H1 (cell line): ENCODE results near the gene BTBD7. TPM values are rescaled to one million over a fixed set of nuclear protein-coding genes. Genes with fewer than 3 reads are reported as not detected.

Experiments used
- CTCF ChIA-PET: fragments of 300-600 bp; sonication (Branson Sonifier 250); formaldehyde crosslinking; loops from one replicate; lab custom pipeline; 2021; ENCODE audit not compliant: partially characterized antibody; lab: Charles Lee
- POLR2A ChIA-PET: fragments of 300-600 bp; sonication (Branson Sonifier 250); formaldehyde crosslinking; loops from one replicate; lab custom pipeline; 2021; ENCODE audit warnings: inconsistent platforms; ENCODE audit not compliant: partially characterized antibody; lab: Charles Lee
- DNase-seq, 2 experiments: peaks; one replicate each; pipeline versions ENCODE4 v3.0.0 to v3.0.0-alpha.2; 2010 to 2022; ENCODE audit warnings: low spot score in 2 of 2, low read depth in 1 of 2, mixed read lengths in 1 of 2
- FAIRE-seq: peaks from 2 replicates; lab custom pipeline; 2011; peaks lifted over from hg19 to GRCh38; lab: Jason Lieb, UNC
- H2AFZ ChIP-seq: 2 replicates; pipeline ENCODE4 v1.8.1; 2012; ENCODE audit warnings: low read length, inconsistent platforms
- H2AK5ac ChIP-seq: 2 replicates; pipeline ENCODE4 v1.6.1; 2013; ENCODE audit warnings: low read depth, low read length
- H2BK120ac ChIP-seq: replicated peaks from 2 replicates; pipeline ENCODE3; 2013; ENCODE audit warnings: low read depth, low read length, inconsistent platforms
- H2BK12ac ChIP-seq: 2 replicates; pipeline ENCODE4 v1.6.1; 2013; ENCODE audit warnings: low read depth, low read length
- H2BK15ac ChIP-seq: 2 replicates; pipeline ENCODE4 v1.6.1; 2013; ENCODE audit warnings: low read length
- H2BK20ac ChIP-seq: 2 replicates; pipeline ENCODE4 v1.6.1; 2013; ENCODE audit warnings: low read length
- H2BK5ac ChIP-seq: 2 replicates; pipeline ENCODE4 v1.6.1; 2013; ENCODE audit warnings: low read depth, low read length
- H3K14ac ChIP-seq: 2 replicates; pipeline ENCODE4 v1.6.1; 2013; ENCODE audit warnings: inconsistent platforms; ENCODE audit not compliant: insufficient read length
- H3K18ac ChIP-seq: 2 replicates; pipeline ENCODE4 v1.6.1; 2013; ENCODE audit warnings: low read length; ENCODE audit errors: extremely low read depth
- H3K23ac ChIP-seq: 2 replicates; pipeline ENCODE4 v1.6.1; 2013; ENCODE audit warnings: inconsistent platforms; ENCODE audit not compliant: insufficient read length
- H3K23me2 ChIP-seq: 2 replicates; pipeline ENCODE4 v1.6.1; 2013; ENCODE audit warnings: low read depth, low read length
- H3K27ac ChIP-seq: 2 replicates; pipeline ENCODE4 v1.6.1; 2011; ENCODE audit warnings: low read depth, low read length, inconsistent platforms
- H3K27me3 ChIP-seq, 4 experiments: replicated peaks in 1 of 4; 1 replicate in 1 of 4; 2 replicates in 3 of 4; pipeline versions ENCODE4 v1.6.1 to v1.8.1; 2011 to 2013; ENCODE audit warnings: low read length in 3 of 4, mild to moderate bottlenecking in 3 of 4, inconsistent platforms in 2 of 4, mixed read lengths in 2 of 4, moderate library complexity in 1 of 4; ENCODE audit not compliant: control insufficient read depth in 3 of 4, insufficient read depth in 3 of 4; ENCODE audit errors: extremely low read depth in 1 of 4
- H3K36me3 ChIP-seq, 4 experiments: 2 replicates each; pipeline versions ENCODE4 v1.6.1 to v1.8.1; 2011 to 2013; ENCODE audit warnings: mild to moderate bottlenecking in 4 of 4, low read length in 3 of 4, moderate library complexity in 2 of 4, control low read depth in 1 of 4, inconsistent platforms in 1 of 4; ENCODE audit not compliant: insufficient read depth in 4 of 4, control insufficient read depth in 2 of 4
- H3K4ac ChIP-seq: replicated peaks from 2 replicates; pipeline ENCODE3; 2013; ENCODE audit warnings: low read length, low read depth, mixed read lengths, inconsistent platforms; ENCODE audit not compliant: insufficient read length
- H3K4me1 ChIP-seq, 4 experiments: replicated peaks in 1 of 4; 1 replicate in 1 of 4; 2 replicates in 3 of 4; pipeline versions ENCODE4 v1.6.1 to v1.8.1; 2011 to 2013; ENCODE audit warnings: low read length in 3 of 4, inconsistent platforms in 2 of 4, mixed read lengths in 1 of 4; ENCODE audit not compliant: insufficient read depth in 4 of 4, control insufficient read depth in 3 of 4
- H3K4me2 ChIP-seq, 2 experiments: 2 replicates each; pipeline versions ENCODE4 v1.6.1 to v1.8.1; 2011 to 2013; ENCODE audit warnings: low read depth in 2 of 2, low read length in 2 of 2, control low read depth in 1 of 2, inconsistent platforms in 1 of 2, mild to moderate bottlenecking in 1 of 2; ENCODE audit not compliant: insufficient read depth in 1 of 2
- H3K4me3 ChIP-seq, 4 experiments: fragments of 200-600, 300-600 bp in 1 of 4; sonication (generic), shearing (Covaris generic), sonication (Bioruptor Twin) in 1 of 4; 2 replicates each; pipeline versions ENCODE4 v1.5.1 to v1.8.1; 2011 to 2016; ENCODE audit warnings: low read length in 4 of 4, low read depth in 3 of 4, control low read depth in 2 of 4, inconsistent platforms in 2 of 4, mild to moderate bottlenecking in 2 of 4, mixed read lengths in 1 of 4, moderate library complexity in 1 of 4; ENCODE audit not compliant: insufficient read depth in 2 of 4; ENCODE audit errors: extremely low read depth in 1 of 4
- H3K56ac ChIP-seq: replicated peaks from 2 replicates; pipeline ENCODE3; 2013; ENCODE audit warnings: low read depth, mild to moderate bottlenecking, mixed read lengths, low read length, inconsistent platforms; ENCODE audit not compliant: insufficient read length
- H3K79me1 ChIP-seq: 2 replicates; pipeline ENCODE4 v1.6.1; 2013; ENCODE audit warnings: low read depth, low read length, control low read depth
- H3K79me2 ChIP-seq, 2 experiments: 2 replicates each; pipeline versions ENCODE4 v1.6.1 to v1.8.1; 2012 to 2013; ENCODE audit warnings: low read length in 2 of 2, mild to moderate bottlenecking in 2 of 2, inconsistent platforms in 1 of 2; ENCODE audit not compliant: insufficient read depth in 2 of 2, control insufficient read depth in 1 of 2
- H3K9ac ChIP-seq, 4 experiments: replicated peaks in 1 of 4; 1 replicate in 1 of 4; 2 replicates in 3 of 4; pipeline versions ENCODE4 v1.6.1 to v1.8.1; 2011 to 2013; ENCODE audit warnings: low read depth in 3 of 4, low read length in 3 of 4, control low read depth in 2 of 4, mild to moderate bottlenecking in 2 of 4, moderate library complexity in 2 of 4, inconsistent platforms in 1 of 4; ENCODE audit errors: extremely low read depth in 1 of 4
- H3K9me3 ChIP-seq, 2 experiments: 2 replicates each; pipeline versions ENCODE4 v1.6.1 to v1.8.1; 2012 to 2013; ENCODE audit warnings: mild to moderate bottlenecking in 2 of 2, moderate library complexity in 2 of 2, control low read depth in 1 of 2, inconsistent platforms in 1 of 2, low read depth in 1 of 2, low read length in 1 of 2, mixed read lengths in 1 of 2; ENCODE audit not compliant: insufficient read depth in 2 of 2
- H4K20me1 ChIP-seq, 2 experiments: replicated peaks in 1 of 2; 2 replicates each; pipeline versions ENCODE3 to v1.8.1; 2011 to 2013; ENCODE audit warnings: inconsistent platforms in 2 of 2, low read length in 2 of 2, mild to moderate bottlenecking in 1 of 2; ENCODE audit not compliant: insufficient read depth in 2 of 2, control insufficient read depth in 1 of 2
- H4K5ac ChIP-seq: 2 replicates; pipeline ENCODE4 v1.6.1; 2013; ENCODE audit warnings: low read length, low read depth, mixed read lengths, inconsistent platforms; ENCODE audit not compliant: insufficient read length
- H4K8ac ChIP-seq: 2 replicates; pipeline ENCODE4 v1.8.0; 2013; ENCODE audit warnings: mild to moderate bottlenecking, moderate library complexity, low read length, inconsistent platforms; ENCODE audit not compliant: insufficient read depth; ENCODE audit errors: extremely low read depth
- H4K91ac ChIP-seq: replicated peaks from 2 replicates; pipeline ENCODE3; 2013; ENCODE audit warnings: low read length, mixed read lengths, inconsistent platforms; ENCODE audit not compliant: insufficient read length
- ASH2L ChIP-seq: fragments of 200-600, 300-600 bp; sonication (generic); IDR thresholded peaks from one replicate; pipeline ENCODE4 v1.7.1; 2017; ENCODE audit warnings: low read length
- ATF3 ChIP-seq: IDR thresholded peaks from 2 replicates; pipeline ENCODE4 v1.6.1; 2011; ENCODE audit warnings: low read depth, mild to moderate bottlenecking, low read length; ENCODE audit not compliant: insufficient read depth
- EZH2 ChIP-seq: fragments of 200-600 bp; sonication (generic); IDR thresholded peaks from 2 replicates; pipeline ENCODE4 v1.7.1; 2012; ENCODE audit warnings: low read depth, mild to moderate bottlenecking, moderate library complexity, low read length, inconsistent platforms; ENCODE audit not compliant: severe bottlenecking
- GTF2F1 ChIP-seq: IDR thresholded peaks from 2 replicates; pipeline ENCODE4 v1.6.1; 2012; ENCODE audit warnings: low read depth, low read length, improper control_type of control experiment, borderline replicate concordance
- HDAC2 ChIP-seq, 2 experiments: fragments of 300-600 bp in 1 of 2; sonication (generic) in 1 of 2; IDR thresholded peaks; 2 replicates each; pipeline ENCODE4 v1.6.1; 2011 to 2012; ENCODE audit warnings: low read depth in 2 of 2, low read length in 2 of 2, mild to moderate bottlenecking in 2 of 2, moderate library complexity in 2 of 2, borderline replicate concordance in 1 of 2, inconsistent platforms in 1 of 2
- JUND ChIP-seq: IDR thresholded peaks from 2 replicates; pipeline ENCODE4 v1.6.1; 2011; ENCODE audit warnings: mild to moderate bottlenecking, improper control_type of control experiment, low read length
- RNF2 ChIP-seq: fragments of 200-900, 300-1000 bp; sonication (generic); IDR thresholded peaks from 2 replicates; pipeline ENCODE4 v1.7.1; 2016; ENCODE audit warnings: borderline replicate concordance, low read depth, mild to moderate bottlenecking, antibody characterized with exemption, low read length; ENCODE audit not compliant: poor library complexity, severe bottlenecking; ENCODE audit errors: missing control alignments
- RXRA ChIP-seq: IDR thresholded peaks from 2 replicates; pipeline ENCODE4 v1.6.1; 2011; ENCODE audit warnings: low read depth, mild to moderate bottlenecking, low read length, moderate library complexity; ENCODE audit not compliant: insufficient read depth
- SP2 ChIP-seq: IDR thresholded peaks from 2 replicates; pipeline ENCODE4 v1.6.1; 2012; ENCODE audit warnings: mild to moderate bottlenecking, low read length, inconsistent platforms
- SUZ12 ChIP-seq: fragments of 200-600 bp; sonication (generic); IDR thresholded peaks from 2 replicates; pipeline ENCODE4 v1.6.1; 2012; ENCODE audit warnings: mild to moderate bottlenecking, inconsistent platforms, low read length, moderate library complexity, mixed read lengths
- TAF1 ChIP-seq: IDR thresholded peaks from 2 replicates; pipeline ENCODE4 v1.6.1; 2011; ENCODE audit warnings: mild to moderate bottlenecking, low read depth, low read length
- TBP ChIP-seq: IDR thresholded peaks from 2 replicates; pipeline ENCODE4 v1.6.1; 2011; ENCODE audit warnings: low read depth, low read length, improper control_type of control experiment
- WGBS, 2 experiments: shearing (Covaris generic) in 1 of 2; methylation state at CpG; one replicate each; pipeline versions ENCODE4 v1.1.6 to v1.1.7; 2013 to 2015; ENCODE audit warnings: low lambda C conversion rate in 2 of 2, mixed read lengths in 2 of 2, inconsistent platforms in 1 of 2, low coverage in 1 of 2, missing lambda C conversion rate in 1 of 2; ENCODE audit not compliant: insufficient replicate concordance in 2 of 2, insufficient coverage in 1 of 2, insufficient read length in 1 of 2; ENCODE audit errors: extremely low coverage in 1 of 2, missing lambda C conversion rate in 1 of 2; 5-methylcytosine and 5-hydroxymethylcytosine counted together
- polyA plus RNA-seq, 7 experiments: library from polyadenylated mRNA; depleted of rRNA in 3 of 7; stranded (reverse) in 5 of 7; unstranded in 2 of 7; fragments of >200 nt in 5 of 7; fragments of 200-250 nt in 2 of 7; gene quantifications; 1 replicate in 5 of 7; 2 replicates in 1 of 7; 4 replicates in 1 of 7; pipeline versions ENCODE4 v1.2.1 to v1.2.3, GENCODE V29; 2011 to 2013; ENCODE audit warnings: missing spikeins in 2 of 7, mixed read lengths in 2 of 7
- total RNA-seq: library from RNA; stranded (reverse); fragmentation: NEBNext Ultra II Directional; extraction: Animal tissue kit (Norgen Biotek cat#: 25700); gene quantifications from 2 replicates; pipeline ENCODE4 v1.2.1, GENCODE V29; 2021

The BTBD7 gene
- total and polyA plus RNA-seq, 2 of the 8 experiments (the other 6 are each of a cell fraction or from before 2014, with no cell fraction given) = 12.1 to 46.1 TPM

DNA sequence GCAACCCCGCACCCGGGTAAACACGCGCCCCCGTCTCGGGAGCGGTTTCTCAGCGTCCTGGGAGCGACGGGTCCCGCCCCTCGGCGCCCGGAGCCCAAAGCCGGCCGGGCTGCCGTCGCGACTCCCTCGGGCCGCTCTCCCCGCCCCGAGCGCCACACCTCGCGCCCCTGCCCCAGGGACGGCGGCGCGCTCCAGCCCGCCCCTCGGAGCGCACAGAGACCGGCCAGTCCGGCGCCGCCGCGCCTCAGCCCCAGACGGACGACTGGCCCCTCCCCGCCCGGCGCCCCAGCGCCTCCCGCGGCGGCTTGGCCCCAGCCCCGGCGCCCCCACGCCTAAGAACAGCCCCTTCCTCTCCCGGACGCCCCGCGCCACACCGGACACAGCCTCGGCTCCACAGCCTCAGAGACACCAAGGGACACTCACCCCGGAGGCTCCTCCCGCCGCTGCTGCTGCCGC is 411 bp downstream of the BTBD7 start:
- Histone ChIP-seq H3K79me1 (peaks cover 4% of the 10 kb centered on the region; the same call in 1 of the 2 replicates), H3K56ac (no peak overlapping the region), H2BK5ac (no peak overlapping the region), H3K36me3 (no peaks in the 10 kb centered on the region), H2BK120ac (no peak overlapping the region), H3K79me2 (peaks cover 16 to 59% of the 10 kb centered on the region in 2 experiments), H3K27ac (peak overlapping the region; percentile 61; the same call in 1 of the 2 replicates), H3K9me3 (no peaks in the 10 kb centered on the region), H4K91ac (no peak overlapping the region), H3K4me3 (peak overlapping the region; percentile 79 to 92 (median 84)), H3K4ac (peak overlapping the region; percentile 48), H4K8ac (peak overlapping the region; percentile 96), H4K20me1 (peaks cover 0 to 13% of the 10 kb centered on the region in 2 experiments), H2AK5ac (no peak overlapping the region), H3K18ac (peak overlapping the region; percentile 71; the same call in 1 of the 2 replicates), H2BK12ac (no peak overlapping the region), H4K5ac (no peak overlapping the region), H2AFZ (no peak overlapping the region), H2BK15ac (no peak overlapping the region), H3K4me1 (peaks cover 3 to 7% (median 4%) of the 10 kb centered on the region in 4 experiments; a peak in 6 of 7 replicates), H3K4me2 (peak overlapping the region; percentile 81 to 84), H3K9ac (peak overlapping the region; percentile 42 to 99 (median 63); a peak in 6 of 7 replicates), H3K23ac (no peak overlapping the region), H3K23me2 (peaks cover 9% of the 10 kb centered on the region), H3K27me3 (no peaks in the 10 kb centered on the region), H3K14ac (no peak overlapping the region), H2BK20ac (no peak overlapping the region)
- 7% methylated on average over 11 of the region's 61 CpGs; no CpG with 5 or more reads in 1 of the 2 experiments for WGBS, 2 experiments
- CTCF ChIA-PET = no interaction called here
- FAIRE-seq (no peak), DNase-seq (peak in 1 of 2 experiments; percentile 80)
- POLR2A ChIA-PET = interaction anchor here (0.9 kb wide), 2 partner anchors 12 to 15 kb away, joined by 5 to 6 read pairs; no protein-coding TSS in a partner anchor
- TF ChIP-seq TAF1 = no peak
- TF ChIP-seq JUND = no peak
- no peak for TF ChIP-seq ATF3
- TF ChIP-seq ASH2L = peak; percentile 92
- TF ChIP-seq EZH2 = no peak
- no peak for TF ChIP-seq GTF2F1
- TF ChIP-seq RXRA = no peak
- no peak for TF ChIP-seq SP2
- no peak for TF ChIP-seq HDAC2 (IDR thresholded peaks at IDR 0.05; ENCODE audit: borderline replicate concordance in 1 of 2, low read depth in 2 of 2, low read length in 2 of 2)
- no peak for TF ChIP-seq SUZ12
- TF ChIP-seq RNF2 = no peak
- no peak for TF ChIP-seq TBP
